Left ventricle myocardium inferior (tissue), 1 donor: ENCODE data around the gene PTPN12. TPM values are rescaled to one million over a fixed set of nuclear protein-coding genes. Genes with fewer than 3 reads are reported as not detected.
"Not testable (repeated sequence)": the region's sequence is repeated elsewhere in the genome, so short reads cannot be mapped to it uniquely, and the experiment has no call there.

ENCODE experiments used
- DNase-seq: peaks from one replicate; pipeline ENCODE4 v3.0.0-alpha.2; 2020
- H3K27ac ChIP-seq: fragments of 200-600 bp; replicated peaks from 2 replicates; pipeline ENCODE4 v1.8.0; 2021
- H3K27me3 ChIP-seq: fragments of 200-600 bp; 2 replicates; pipeline ENCODE4 v1.8.0; 2021; ENCODE audit warnings: low read depth
- H3K36me3 ChIP-seq: fragments of 200-600 bp; 2 replicates; pipeline ENCODE4 v1.8.0; 2021
- H3K4me1 ChIP-seq: fragments of 200-600 bp; 2 replicates; pipeline ENCODE4 v1.8.0; 2021
- H3K4me3 ChIP-seq: fragments of 200-600 bp; 2 replicates; pipeline ENCODE4 v1.8.0; 2021; ENCODE audit warnings: mild to moderate bottlenecking, moderate library complexity
- H3K9me3 ChIP-seq: fragments of 200-600 bp; replicated peaks from 2 replicates; pipeline ENCODE4 v1.8.0; 2021
- intact Hi-C: fragments of 100-400 bp; cut with micrococcal nuclease; formaldehyde crosslinking; loops from one replicate; pipeline ENCODE4 v1.11.0; 2022
- total RNA-seq: library from RNA; stranded (reverse); fragmentation: NEBNext Ultra II Directional; extraction: Animal tissue kit (Norgen Biotek cat#: 25700); gene quantifications from one replicate; pipeline ENCODE4 v1.2.1, GENCODE V29; 2021
- TF ChIP-seq, protein P1 (sequence below): fragments of 200-600 bp; IDR thresholded peaks from 2 replicates; pipeline ENCODE4 v1.8.0; 2021; ENCODE audit warnings: antibody characterized with exemption, mild to moderate bottlenecking, borderline replicate concordance
- donor health status: DM: no; HTN: yes; CAD: no; lungs with severe emphysema.

The PTPN12 gene
- total RNA-seq, 1 donor from 2014 or later, result 52.2 TPM

GRCh38 chr7:77504951-77505350, 32.1 kb upstream of the PTPN12 start:
- DNase-seq, result no peak
- H3K36me3 ChIP-seq, result no peaks in the 10 kb centered on the region
- no peak overlapping the region for H3K4me3 ChIP-seq
- intact Hi-C loops, result no loop called here
- no peaks in the 10 kb centered on the region for H3K27me3 ChIP-seq
- peaks cover 5% of the 10 kb centered on the region for H3K4me1 ChIP-seq
- H3K9me3 ChIP-seq, result no peaks in the 10 kb centered on the region
- no peak overlapping the region for H3K27ac ChIP-seq
- TF ChIP-seq, protein P1, sequence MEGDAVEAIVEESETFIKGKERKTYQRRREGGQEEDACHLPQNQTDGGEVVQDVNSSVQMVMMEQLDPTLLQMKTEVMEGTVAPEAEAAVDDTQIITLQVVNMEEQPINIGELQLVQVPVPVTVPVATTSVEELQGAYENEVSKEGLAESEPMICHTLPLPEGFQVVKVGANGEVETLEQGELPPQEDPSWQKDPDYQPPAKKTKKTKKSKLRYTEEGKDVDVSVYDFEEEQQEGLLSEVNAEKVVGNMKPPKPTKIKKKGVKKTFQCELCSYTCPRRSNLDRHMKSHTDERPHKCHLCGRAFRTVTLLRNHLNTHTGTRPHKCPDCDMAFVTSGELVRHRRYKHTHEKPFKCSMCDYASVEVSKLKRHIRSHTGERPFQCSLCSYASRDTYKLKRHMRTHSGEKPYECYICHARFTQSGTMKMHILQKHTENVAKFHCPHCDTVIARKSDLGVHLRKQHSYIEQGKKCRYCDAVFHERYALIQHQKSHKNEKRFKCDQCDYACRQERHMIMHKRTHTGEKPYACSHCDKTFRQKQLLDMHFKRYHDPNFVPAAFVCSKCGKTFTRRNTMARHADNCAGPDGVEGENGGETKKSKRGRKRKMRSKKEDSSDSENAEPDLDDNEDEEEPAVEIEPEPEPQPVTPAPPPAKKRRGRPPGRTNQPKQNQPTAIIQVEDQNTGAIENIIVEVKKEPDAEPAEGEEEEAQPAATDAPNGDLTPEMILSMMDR, result no peak

- TF ChIP-seq, protein P1, result no peak
- no peak overlapping the region for H3K4me3 ChIP-seq
- no peaks in the 10 kb centered on the region for H3K4me1 ChIP-seq
- no peak for DNase-seq
- no peaks in the 10 kb centered on the region for H3K36me3 ChIP-seq
- H3K27ac ChIP-seq, result no peak overlapping the region
- no peaks in the 10 kb centered on the region for H3K27me3 ChIP-seq
- no peaks in the 10 kb centered on the region for H3K9me3 ChIP-seq
- intact Hi-C loops, result no loop called here
Observed at GRCh38 chr7:77506899-77507298, 30.2 kb upstream of the PTPN12 start.

GRCh38 chr7:77513002-77513670, 24.0 kb upstream of the PTPN12 start:
- H3K4me3 ChIP-seq, DNase-seq, intact Hi-C loops, H3K36me3 ChIP-seq, H3K27ac ChIP-seq, H3K27me3 ChIP-seq, H3K4me1 ChIP-seq, H3K9me3 ChIP-seq: not testable (repeated sequence)

GRCh38 chr7:77516085-77516484, 21.0 kb upstream of the PTPN12 start:
- no peak overlapping the region for H3K4me3 ChIP-seq
- TF ChIP-seq, protein P1, result no peak
- no peaks in the 10 kb centered on the region for H3K4me1 ChIP-seq
- no peaks in the 10 kb centered on the region for H3K36me3 ChIP-seq
- DNase-seq, result no peak
- H3K27ac ChIP-seq, result no peak overlapping the region
- intact Hi-C loops, result no loop called here
- no peaks in the 10 kb centered on the region for H3K27me3 ChIP-seq
- H3K9me3 ChIP-seq, result no peaks in the 10 kb centered on the region

DNA sequence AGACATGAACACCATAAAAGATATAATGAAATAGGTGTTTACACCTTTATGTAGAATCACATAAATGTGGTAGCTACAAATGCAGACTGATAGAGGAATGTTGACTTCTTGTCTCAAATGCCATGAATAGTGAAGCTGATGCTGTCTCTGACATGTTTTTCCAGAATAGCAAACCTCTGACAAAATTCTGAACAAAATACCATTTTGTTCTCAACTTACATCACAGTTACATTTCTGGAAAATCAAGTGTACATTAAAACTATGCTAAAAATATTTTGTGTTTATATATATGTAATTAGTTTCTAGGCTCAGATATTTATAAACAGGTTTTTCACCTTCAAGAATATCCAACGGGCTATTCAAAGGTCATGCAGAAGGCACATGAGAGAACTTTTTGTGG, 16.8 kb upstream of the PTPN12 start:
- Histone ChIP-seq H3K27ac (no peak overlapping the region), H3K36me3 (no peaks in the 10 kb centered on the region), H3K4me3 (no peak overlapping the region), H3K9me3 (no peaks in the 10 kb centered on the region), H3K4me1 (no peaks in the 10 kb centered on the region), H3K27me3 (no peaks in the 10 kb centered on the region)
- TF ChIP-seq, protein P1, result no peak
- DNase-seq, result no peak
- intact Hi-C loops, result no loop called here

DNA sequence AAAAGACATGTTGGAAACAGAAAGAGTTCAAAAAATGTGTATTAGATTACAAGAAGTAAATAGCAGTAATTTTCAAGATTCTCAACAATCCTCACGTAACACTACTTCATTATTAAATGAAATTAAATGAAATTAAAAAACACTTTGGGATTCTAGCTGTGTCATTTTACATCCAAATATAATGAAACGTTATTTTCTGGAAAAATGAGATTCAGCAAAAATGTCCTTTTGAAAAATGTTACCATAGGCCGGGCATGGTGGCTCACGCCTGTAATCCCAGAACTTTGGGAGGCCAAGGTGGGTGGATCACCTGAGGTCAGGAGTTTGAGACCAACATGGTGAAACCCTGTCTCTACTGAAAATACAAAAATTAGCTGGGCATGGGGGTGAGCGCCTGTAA, 15.6 kb upstream of the PTPN12 start:
- DNase-seq, intact Hi-C loops, H3K27me3 ChIP-seq, H3K4me1 ChIP-seq, H3K27ac ChIP-seq, H3K9me3 ChIP-seq, H3K36me3 ChIP-seq, H3K4me3 ChIP-seq: not testable (repeated sequence)

- no peaks in the 10 kb centered on the region for H3K27me3 ChIP-seq
- no peak for DNase-seq
- no peaks in the 10 kb centered on the region for H3K4me1 ChIP-seq
- no peak overlapping the region for H3K27ac ChIP-seq
- no peaks in the 10 kb centered on the region for H3K36me3 ChIP-seq
- H3K4me3 ChIP-seq, result no peak overlapping the region
- intact Hi-C loops, result no loop called here
- TF ChIP-seq, protein P1, result no peak
- H3K9me3 ChIP-seq, result no peaks in the 10 kb centered on the region
Observed at GRCh38 chr7:77524731-77525130, 12.4 kb upstream of the PTPN12 start.
